Measurements from ENCODE around the gene MACC1.

- no peak for TF ChIP-seq CTCF (IDR thresholded peaks at IDR 0.05)
- TF ChIP-seq POLR2A (IDR thresholded peaks at IDR 0.05) = no peak
Observed at GRCh38 chr7:20141002-20141345, 76.2 kb downstream of the MACC1 start.
